GM21423 (cell line): ENCODE data around the gene SCP2D1.

ENCODE experiments used
- ATAC-seq: cut with Tn5 transposase; IDR thresholded peaks from one replicate; pipeline ENCODE4 v1.9.1; 2021; ENCODE audit warnings: mild to moderate bottlenecking, moderate library complexity; ENCODE audit not compliant: unreplicated experiment

Gene SCP2D1

DNA sequence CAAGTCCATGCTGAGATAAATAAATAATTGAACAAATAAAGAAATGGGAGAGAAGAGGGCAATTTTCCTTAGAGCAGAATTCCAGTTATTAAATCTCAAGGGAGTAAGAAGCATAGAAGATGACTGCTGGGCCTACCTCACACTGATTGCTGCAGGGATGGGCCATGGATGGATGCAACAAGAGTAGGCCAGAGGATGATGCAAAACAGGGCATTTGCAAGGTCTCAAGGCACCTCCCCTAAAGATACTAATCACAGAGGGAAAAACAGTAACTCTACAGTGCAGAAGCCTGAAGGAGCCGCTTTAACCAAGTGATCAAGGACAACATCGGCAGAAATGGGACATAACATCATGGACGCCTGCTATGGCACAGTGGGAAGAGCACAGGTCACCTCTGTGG is 1.7 kb upstream of the SCP2D1 start:
- ATAC-seq: no peak

DNA sequence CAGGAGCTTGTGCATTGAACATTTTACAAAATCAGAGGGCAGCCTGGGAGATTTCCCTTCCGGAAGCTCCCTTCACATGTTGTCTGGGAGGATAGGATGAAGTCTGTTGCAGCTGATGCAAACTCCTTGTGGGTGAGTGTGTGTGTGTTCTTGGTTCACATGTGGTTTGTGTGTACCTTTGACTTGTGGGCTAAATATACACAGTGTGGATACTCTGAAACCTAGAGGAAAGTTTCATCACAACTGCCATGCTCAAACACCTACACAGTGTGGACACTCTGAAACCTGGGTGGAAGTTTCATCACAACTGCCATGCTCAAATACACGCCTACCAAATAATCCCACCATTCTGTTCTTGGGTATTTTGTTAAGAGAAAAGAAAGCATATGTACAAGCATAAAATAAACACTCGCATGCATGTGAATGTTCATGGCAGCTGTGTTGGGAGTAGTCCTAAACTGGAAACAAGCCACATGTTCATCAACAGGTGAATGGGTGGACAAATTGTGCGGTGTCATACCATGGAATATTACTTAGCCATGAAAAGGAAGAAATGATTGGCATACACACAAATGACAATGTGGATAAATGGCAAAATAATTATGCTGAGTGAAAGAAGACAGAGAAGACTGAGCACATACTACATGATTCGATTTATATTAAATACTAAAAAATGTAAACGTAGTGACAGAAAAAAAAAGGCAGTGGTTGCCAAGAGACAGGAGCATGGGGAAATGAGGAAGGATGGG is 1.8 kb downstream of the SCP2D1 start:
- no peak for ATAC-seq

DNA sequence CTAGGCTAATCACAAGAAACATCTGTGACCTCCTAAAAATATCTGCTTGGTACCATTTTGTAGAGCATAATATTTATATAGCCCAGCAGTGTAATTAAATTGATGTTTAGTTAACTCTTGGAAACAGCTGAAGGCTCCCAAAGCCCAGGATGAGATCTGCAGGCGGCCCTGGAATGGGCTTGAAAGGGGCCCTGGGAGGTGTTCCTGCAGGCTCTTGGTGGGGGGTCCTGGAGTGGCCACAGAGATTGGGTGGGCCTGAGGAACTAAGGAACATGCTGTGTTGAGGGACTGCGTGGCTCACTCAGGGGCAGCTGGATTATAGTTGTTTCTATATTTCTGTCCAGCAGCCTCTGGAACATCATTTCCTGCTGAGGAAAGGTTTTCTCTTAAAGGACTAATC is 9.2 kb downstream of the SCP2D1 start:
- no peak for ATAC-seq

DNA sequence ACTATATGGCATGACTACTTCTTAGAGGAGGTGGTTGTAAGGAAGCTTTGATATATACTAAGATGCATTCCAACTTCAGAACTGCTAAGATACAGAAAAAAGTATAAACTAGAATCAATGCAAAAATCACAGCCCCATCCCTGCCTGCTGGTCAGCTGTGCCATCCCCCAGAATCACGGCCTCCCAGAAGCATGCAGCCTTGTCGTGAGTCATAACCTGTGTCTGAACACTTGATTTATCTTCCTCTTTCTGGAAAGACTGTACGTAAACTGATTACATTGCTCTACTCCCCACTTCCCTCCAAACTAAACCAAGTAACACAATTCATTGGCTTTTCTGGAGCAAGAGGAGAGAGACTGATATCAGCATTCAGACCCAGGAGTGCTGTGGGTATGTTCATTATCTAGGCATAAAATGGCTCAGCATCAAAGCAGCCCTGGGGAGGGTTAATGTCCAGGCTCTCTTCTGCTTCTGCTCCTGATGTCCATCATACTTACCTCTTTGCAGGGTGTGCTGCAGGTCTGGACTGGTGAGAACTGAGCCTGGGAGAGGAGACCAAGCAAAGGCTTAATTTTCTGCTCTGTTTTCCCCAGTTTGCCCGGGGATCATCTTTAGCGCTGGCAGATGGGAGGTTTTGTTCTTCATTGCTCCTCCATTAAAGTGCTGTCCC is 18.4 kb downstream of the SCP2D1 start:
- no peak for ATAC-seq

DNA sequence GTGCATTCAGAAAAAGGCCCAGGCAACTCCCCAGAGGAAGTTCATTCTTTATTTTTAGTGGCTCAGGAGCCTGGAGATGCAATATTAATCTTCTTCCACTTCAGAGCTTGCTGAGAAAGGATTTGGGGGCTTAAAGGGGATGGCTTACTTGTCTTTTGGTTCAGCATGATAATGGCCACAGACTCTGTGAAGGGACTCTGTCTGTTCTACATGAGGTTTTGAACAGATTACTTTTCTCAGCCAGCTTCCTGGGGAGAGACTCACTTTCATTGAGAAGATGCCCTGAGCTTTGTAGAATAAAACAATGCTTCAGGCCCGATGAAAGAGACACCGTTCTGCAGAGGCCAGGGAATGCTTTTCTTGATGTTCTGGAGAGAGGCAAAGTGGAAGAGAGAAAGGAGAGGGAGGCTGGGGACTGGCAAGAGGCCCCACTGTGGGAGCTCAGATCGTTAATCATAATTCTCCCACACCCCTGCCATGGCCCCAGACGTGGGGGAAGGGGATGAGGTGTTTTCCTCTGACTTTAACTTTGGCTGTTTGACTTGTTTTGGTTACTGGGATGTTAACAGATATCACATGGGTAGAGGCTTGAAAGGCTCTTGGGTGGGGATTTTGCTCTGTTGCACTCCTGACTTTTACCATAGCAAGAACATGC is 19.1 kb downstream of the SCP2D1 start:
- ATAC-seq: no peak

DNA sequence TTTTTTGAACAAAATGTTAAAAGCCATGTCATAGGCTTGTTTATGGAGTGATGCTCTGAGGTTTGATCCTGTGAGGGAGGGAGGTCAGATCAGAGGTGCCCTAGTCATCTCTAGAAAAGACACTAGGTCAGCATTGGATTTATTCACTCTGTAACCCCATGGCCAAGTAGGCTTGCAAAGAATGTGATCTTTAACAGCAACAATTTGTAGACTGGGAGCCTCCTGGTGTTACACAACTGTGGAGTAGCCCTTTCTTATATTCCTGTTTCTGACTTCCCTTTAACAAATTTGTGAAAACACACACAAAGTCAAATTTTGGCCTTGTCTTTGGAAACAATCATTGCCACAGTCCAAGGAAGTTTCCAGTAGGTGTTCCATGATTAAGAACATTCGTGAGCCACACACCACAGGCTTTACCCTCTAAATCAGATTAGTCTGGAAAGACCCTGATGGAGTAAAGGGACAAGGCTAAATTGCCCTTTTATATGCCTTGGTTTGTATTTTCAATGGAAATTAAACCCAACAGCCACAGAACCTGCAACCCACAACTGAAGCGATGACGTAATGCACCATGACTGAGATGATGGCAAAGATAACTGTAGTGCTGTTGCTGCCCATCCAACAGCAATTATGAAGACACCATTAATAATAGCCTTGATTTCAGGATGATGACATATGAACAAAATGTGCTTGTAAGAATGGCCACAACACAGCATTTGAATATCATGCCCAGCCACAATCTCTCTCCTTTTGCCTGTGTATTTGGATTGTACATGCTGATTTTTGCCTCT is 22.1 kb downstream of the SCP2D1 start:
- ATAC-seq: no peak

DNA sequence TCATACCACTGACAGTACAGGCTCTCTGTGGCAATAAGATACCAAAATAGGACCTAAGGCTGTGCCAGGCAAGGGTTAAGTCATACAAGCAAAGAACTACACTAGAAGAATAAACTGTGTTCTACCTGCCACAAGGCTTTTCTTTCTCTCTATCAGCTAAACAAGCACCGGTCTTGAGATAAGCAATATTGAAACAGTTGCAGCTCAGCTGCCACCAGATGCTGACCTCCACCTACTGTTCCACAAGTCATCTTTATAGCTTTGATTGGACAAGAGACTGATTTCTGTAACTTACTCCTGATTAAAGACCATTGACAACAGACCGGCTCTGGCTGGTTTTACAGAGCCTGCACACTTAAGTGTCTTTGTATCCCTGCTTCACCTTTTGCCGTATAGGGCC is 24.1 kb downstream of the SCP2D1 start:
- no peak for ATAC-seq

DNA sequence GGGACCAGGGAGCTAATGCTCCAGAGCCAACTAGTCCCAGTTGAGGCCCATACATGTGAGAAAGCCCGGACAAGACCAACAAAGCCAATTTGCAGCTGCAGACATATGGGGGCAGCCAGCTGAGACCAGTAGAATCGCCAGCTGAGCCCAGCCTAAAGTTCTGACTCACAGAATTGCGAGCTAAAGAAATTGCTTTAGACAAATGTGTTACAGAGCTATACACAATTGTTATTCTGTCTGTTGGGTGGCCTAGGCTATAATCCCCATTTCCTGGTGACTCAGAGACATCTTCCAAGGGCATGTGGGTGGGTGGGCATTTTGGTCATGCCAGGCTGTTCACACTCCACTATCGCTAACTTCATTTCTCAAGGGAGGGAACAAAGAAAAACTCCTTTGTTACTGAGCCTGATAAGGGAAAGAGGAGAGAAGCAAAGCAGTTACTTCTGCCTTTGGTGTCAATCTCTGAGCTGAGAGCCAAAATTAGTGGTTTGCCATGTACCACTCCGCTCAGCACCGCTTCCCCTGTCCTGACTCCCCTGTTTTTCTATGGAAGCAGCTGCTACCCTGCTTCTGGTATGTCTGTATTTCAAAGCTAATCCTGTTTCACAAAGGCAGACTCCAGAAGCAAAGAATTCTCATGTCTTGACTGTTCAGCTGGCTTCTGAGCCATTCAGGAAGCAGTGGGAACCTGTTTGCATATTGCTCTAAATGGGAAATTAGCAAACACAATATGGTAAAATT is 26.1 kb downstream of the SCP2D1 start:
- ATAC-seq: no peak

DNA sequence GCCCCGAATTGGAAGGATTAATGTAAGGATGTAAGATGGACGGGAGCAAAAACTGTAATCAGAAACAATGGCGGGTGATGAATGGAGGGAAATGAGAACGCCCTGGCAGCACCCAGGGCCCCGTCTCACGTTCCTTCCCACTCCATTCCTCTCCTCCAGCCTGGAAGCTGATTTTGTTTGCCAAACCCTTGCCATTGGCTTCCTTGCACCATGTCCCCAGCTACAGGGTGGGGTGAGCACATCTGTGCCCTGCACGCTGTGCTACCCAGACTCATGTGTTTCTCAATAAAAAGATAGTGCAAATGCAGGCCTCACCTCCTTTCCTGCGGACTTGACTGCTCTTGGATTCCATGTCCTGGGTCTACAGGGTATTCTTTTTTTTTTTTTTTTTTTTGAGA is 26.7 kb downstream of the SCP2D1 start:
- ATAC-seq: no peak

DNA sequence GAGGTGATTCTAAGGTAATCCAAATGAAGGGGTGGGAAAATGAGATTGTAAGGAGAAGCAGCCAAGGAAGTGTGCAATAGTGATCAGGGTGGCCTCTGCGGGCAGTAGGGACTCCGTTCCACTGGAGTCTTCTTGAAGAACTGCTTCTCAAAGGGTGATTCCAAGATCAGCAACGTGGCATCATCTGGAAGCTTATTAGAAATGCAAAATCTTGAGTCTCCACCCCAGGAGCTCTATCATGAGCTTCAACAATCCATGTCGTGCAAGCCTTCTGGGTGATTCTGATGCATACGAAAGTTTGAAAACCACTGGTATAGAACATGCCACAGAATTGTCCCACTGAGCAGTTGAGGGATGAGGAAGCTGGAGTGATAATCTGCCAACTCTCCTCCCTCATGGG is 31.4 kb downstream of the SCP2D1 start:
- no peak for ATAC-seq

DNA sequence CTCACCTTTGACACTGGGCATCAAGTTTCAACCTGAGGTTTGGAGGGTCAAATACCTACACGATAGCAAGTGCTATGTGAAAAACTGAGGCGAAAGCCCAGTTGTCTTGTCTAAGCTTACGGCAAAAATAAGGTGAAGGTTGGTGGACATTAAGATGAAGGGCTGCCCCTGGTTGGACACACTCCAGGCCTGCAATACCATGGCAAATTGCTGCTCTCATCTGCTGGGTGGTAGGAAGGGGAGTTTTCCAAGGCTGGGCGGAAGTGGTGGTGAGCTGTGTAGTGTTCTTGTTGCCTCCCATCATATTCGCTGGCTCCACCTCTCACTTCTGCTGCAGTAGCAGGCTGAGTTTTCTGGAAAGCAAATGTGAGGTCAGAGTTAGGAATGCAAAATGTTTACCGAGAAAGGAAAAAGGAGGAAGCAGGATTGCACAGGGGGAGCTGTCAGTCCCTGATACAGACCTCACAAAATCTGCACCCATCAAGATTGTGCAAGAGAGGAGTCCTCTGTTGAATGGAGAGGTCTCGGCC is 33.7 kb downstream of the SCP2D1 start:
- no peak for ATAC-seq

DNA sequence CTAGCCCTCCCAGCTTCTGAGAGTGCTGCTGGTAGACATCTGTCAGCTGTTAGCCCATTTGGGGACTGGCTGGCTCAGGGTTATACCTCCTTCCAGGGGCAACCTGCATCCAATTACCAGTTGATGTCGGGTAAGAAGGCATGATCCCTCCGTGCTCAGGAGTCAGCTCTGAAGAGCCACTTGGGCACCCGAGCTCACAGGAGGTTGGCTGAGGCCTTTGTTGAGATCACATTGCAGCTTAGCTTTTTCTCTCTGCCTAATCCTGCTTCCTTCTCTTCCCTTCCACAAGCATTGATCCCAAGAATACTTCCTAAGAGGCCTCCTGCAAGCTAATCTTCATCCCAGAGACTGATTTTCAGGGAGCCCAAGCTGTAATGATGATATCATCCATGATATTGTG is 35.5 kb downstream of the SCP2D1 start:
- no peak for ATAC-seq

DNA sequence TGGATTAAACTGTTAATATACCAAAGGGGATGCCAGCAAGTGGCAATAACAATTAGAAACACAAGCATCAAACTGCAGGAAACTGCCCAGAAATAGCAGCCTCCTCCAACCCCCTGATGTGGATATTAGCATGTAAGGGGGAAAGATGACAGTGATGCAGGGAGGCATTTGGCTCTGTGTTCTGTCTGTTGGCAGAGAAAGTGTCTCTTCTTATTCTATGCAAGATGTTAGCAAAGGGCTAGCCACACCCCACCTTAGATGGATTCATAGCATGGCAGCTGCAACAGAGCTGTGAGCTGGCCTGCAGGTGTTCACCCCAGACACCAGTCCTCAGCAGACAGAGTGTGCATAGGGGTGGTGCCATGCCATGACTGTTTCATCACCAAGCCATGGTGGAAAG is 38.0 kb downstream of the SCP2D1 start:
- ATAC-seq: no peak

DNA sequence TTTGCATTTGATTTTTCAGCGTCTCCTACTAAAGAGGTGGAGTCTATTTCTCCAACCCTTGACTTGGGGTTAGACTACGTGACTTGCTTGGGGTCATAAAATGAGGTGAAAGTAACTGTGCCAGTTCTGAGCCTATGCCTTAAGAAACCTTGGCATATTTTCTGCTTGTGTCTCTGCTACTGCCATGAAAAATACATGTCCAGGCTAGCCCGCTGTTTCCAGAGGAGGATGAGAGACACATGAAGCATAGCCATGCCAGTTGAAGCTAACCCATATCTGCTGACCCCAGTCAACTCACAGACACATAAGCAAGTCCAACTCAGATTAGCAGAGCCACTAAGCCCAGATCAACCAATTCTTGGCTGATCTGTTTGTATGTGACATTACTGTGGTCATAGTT is 38.7 kb downstream of the SCP2D1 start:
- no peak for ATAC-seq

DNA sequence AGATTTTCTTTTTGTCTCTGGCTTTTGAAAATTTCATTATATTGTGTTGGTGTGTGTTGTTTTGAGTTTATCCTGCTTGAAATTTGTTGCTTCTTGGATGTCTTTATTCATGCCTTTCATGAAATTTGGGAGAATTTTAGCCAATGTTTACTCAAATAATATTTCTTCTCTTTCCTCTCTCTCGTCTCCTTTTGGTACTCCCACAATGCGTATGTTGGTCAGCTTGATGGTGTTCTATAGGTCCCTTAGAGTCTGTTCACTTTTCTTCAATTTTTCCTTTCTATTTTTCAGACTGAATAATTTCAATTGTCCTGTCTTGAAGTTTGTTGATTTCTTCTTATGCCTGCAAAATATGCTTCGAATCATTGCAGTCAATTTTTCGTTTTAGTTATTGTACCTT is 39.6 kb downstream of the SCP2D1 start:
- no peak for ATAC-seq

DNA sequence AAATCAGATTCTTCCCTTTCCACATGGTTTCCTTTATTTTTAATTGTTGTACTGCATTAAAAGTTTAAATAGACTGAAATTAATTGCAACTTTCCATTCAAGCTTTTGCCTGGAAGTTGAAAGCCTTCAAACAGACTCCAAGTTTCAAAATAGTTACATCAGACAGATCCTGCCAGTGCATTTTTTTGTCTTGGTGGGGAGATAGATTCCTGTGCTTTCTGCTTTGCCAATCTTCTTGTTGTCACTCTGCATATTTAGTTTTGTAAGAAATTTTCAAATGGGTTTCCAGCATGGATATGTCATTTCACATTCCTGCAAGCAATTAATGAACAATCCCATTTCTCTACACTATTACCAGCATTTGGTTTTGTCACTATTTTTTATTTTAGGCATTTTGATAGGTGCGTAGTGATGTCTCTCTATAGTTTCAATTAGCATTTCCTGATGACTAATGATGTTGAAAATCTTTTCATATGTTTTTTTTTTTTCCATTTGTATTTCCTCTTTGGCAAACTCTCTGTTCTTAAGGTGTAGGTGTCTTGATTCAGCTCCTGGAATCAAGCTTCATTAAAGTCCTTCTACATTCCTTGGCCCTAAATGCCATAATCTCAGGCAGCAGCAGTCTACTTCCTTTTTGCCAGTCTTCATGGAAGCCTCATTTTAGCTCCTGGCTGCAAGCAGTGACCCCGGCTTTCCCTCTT is 40.5 kb downstream of the SCP2D1 start:
- ATAC-seq: no peak

DNA sequence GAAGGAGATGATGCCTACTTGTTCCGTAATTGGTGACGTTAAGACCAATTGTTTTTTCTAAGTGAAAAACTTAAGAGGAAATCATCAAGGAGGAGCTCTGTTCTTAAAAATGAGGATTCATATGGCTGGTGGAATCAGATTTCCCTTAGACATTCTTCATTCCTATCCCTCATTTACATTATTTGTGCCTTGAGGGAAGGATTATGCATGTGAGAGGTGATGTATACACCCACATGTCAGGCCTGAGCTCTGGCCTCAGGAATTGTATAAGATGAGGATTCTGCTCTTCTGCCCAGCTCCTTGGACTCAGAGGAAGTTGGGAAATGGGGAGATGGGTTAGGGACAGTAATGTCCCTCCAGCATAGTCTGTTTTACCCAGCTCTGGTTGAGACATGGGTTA is 42.3 kb downstream of the SCP2D1 start:
- ATAC-seq: no peak

DNA sequence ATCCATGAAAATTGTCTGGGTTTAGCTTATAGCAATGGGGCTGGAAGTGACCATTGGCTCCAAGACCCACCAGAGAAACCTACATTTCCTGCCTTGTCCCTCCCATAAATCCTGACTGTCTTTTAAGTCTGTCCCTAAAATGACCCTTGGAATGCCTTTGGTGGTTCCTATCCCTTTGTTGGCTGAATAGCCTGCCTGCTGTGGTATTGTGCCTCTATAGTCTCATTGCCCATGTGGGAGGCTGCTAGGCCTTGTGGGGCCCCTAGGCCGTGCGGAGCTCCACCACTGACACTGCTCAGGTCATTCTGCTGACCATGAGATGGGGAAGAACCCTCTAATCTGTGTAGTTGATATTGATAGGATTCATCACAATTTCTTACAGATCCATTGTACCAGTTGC is 43.3 kb downstream of the SCP2D1 start:
- ATAC-seq: no peak

DNA sequence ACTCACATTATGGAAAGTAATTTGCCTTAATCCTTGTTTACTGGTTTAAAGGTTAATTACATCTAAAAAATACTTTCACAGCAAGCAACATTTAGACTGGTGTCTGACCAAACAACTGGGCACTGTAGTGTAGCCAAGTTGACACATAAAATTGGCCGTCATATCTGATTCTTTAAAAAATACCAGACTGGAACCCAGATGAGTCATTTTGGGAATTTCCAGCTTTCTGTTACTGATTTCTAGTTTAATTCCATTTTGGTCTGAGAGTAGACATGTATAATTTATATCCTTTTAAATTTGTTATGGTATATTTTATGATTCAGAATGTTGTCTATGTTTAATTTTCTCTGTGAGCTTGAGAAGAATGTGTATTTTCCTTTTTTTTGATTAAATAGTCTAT is 44.1 kb downstream of the SCP2D1 start:
- ATAC-seq: no peak

DNA sequence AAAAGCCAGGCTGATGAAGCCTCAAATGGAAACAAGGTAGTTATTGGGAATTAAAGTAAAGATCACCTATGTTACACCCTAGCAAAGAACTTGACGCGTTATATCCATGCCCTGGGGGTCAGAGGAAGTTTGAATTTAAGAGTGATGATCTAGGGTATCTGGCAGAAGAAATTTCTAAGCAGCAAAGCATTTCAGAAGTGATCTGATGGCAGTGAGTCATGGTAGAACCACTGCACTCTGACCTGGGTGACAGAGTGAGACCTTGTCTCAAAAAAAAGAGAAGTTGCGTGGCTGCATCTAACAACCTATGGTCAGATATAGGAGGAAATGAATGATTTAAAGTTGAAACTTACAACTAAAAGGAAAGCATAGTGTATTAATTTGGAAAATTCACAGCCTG is 45.2 kb downstream of the SCP2D1 start:
- no peak for ATAC-seq
